Fibroblast of lung (primary cell): ENCODE measurements around the gene GID8.
"Not testable (repeated sequence)": the region's sequence is repeated elsewhere in the genome, so short reads cannot be mapped to it uniquely, and the experiment has no call there.

Experiments
- EZH2 ChIP-seq: IDR thresholded peaks from 2 replicates; pipeline ENCODE4 v1.5.1; 2012; ENCODE audit warnings: low read length, control low read depth, mild to moderate bottlenecking; ENCODE audit errors: missing control alignments
- TF ChIP-seq, protein P1 (sequence below), 2 donors: IDR thresholded peaks in 1 of 2; conservative IDR thresholded peaks in 1 of 2; 1 replicate in 1 of 2; 2 replicates in 1 of 2; pipeline ENCODE4 v1.5.1; 2011 to 2012; ENCODE audit warnings: low read length in 2 of 2, control low read depth in 1 of 2, inconsistent platforms in 1 of 2, low read depth in 1 of 2, mild to moderate bottlenecking in 1 of 2

DNA sequence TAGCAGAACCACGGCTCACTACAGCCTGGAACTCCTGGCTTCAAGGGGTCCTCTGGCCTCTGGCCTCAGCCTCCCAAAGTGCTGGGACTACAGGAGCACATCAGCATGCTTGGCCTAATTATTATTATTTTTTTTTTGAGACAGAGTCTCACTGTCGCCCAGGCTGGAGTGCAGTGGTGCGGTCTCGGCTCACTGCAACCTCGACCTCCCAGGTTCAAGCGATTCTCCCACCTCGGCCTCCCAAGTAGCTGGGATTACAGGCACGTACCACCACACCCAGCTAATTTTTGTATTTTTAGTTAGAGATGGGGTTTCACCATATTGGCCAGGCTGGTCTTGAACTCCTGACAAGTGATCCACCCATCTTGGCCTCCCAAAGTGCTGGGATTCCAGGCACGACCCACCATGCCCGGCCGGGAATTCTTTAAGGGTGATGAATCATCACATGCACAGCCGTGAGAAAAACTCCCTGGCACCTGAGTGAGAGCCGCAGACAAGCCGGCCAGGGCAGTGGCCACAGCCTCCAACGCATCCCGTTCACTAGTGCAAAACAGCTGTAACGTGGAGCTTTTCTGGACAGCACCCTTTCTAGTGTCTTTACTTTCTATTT, 14.8 kb upstream of the GID8 start:
- TF ChIP-seq, protein P1, sequence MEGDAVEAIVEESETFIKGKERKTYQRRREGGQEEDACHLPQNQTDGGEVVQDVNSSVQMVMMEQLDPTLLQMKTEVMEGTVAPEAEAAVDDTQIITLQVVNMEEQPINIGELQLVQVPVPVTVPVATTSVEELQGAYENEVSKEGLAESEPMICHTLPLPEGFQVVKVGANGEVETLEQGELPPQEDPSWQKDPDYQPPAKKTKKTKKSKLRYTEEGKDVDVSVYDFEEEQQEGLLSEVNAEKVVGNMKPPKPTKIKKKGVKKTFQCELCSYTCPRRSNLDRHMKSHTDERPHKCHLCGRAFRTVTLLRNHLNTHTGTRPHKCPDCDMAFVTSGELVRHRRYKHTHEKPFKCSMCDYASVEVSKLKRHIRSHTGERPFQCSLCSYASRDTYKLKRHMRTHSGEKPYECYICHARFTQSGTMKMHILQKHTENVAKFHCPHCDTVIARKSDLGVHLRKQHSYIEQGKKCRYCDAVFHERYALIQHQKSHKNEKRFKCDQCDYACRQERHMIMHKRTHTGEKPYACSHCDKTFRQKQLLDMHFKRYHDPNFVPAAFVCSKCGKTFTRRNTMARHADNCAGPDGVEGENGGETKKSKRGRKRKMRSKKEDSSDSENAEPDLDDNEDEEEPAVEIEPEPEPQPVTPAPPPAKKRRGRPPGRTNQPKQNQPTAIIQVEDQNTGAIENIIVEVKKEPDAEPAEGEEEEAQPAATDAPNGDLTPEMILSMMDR (conservative IDR thresholded peaks at IDR 0.05 in 1 of 2, IDR thresholded peaks at IDR 0.05 in 1 of 2; ENCODE audit: low read depth in 1 of 2, low read length in 2 of 2) = not testable (repeated sequence)
- TF ChIP-seq EZH2 = not testable (repeated sequence)
